Measurements from ENCODE around the gene SSBP3.

- TF ChIP-seq, protein P1, sequence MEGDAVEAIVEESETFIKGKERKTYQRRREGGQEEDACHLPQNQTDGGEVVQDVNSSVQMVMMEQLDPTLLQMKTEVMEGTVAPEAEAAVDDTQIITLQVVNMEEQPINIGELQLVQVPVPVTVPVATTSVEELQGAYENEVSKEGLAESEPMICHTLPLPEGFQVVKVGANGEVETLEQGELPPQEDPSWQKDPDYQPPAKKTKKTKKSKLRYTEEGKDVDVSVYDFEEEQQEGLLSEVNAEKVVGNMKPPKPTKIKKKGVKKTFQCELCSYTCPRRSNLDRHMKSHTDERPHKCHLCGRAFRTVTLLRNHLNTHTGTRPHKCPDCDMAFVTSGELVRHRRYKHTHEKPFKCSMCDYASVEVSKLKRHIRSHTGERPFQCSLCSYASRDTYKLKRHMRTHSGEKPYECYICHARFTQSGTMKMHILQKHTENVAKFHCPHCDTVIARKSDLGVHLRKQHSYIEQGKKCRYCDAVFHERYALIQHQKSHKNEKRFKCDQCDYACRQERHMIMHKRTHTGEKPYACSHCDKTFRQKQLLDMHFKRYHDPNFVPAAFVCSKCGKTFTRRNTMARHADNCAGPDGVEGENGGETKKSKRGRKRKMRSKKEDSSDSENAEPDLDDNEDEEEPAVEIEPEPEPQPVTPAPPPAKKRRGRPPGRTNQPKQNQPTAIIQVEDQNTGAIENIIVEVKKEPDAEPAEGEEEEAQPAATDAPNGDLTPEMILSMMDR (conservative IDR thresholded peaks at IDR 0.05; ENCODE audit: low read depth, low read length): no peak
- no peak for TF ChIP-seq EZH2 (IDR thresholded peaks at IDR 0.05; ENCODE audit: low read length, unreplicated experiment)
Observed at GRCh38 chr1:54362881-54363340, 43.3 kb downstream of the SSBP3 start.
